Stimulated activated CD8-positive, alpha-beta memory T cell treated with anti-CD3 and anti-CD28 coated beads, Interleukin-12 subunit alpha, Interleukin-12 subunit beta, amount 100 ng/mL, for 24 hours (primary cell): Measurements from ENCODE around the gene DAAM1.

ENCODE experiments used
- DNase-seq: peaks from one replicate; pipeline ENCODE4 v3.0.0-alpha.2; 2020; ENCODE audit errors: extremely low read depth

The DAAM1 gene

GRCh38 chr14:59362513-59362912 lies 174.0 kb downstream of the DAAM1 start:
- DNase-seq: no peak

- no peak for DNase-seq
These were observed 175.2 kb downstream of the DAAM1 start for GRCh38 chr14:59363531-59364226.

GRCh38 chr14:59370158-59370742 lies 181.8 kb downstream of the DAAM1 start:
- DNase-seq: no peak

GRCh38 chr14:59371771-59372170 lies 183.3 kb downstream of the DAAM1 start:
- DNase-seq: no peak

GRCh38 chr14:59374048-59374447 lies 185.6 kb downstream of the DAAM1 start:
- no peak for DNase-seq

GRCh38 chr14:59376686-59377085 lies 188.2 kb downstream of the DAAM1 start:
- no peak for DNase-seq

- DNase-seq: no peak
These were observed 189.0 kb downstream of the DAAM1 start for GRCh38 chr14:59377491-59377890.

- DNase-seq: no peak
These were observed 189.6 kb downstream of the DAAM1 start for GRCh38 chr14:59377991-59378601.

- no peak for DNase-seq
These were observed 201.5 kb downstream of the DAAM1 start for GRCh38 chr14:59389936-59390335.

GRCh38 chr14:59391388-59391787 lies 202.9 kb downstream of the DAAM1 start:
- no peak for DNase-seq

- DNase-seq: no peak
These were observed 205.8 kb downstream of the DAAM1 start for GRCh38 chr14:59394268-59394667.

- DNase-seq: no peak
These were observed 207.2 kb downstream of the DAAM1 start for GRCh38 chr14:59395672-59396071.

GRCh38 chr14:59398841-59399240 lies 210.4 kb downstream of the DAAM1 start:
- DNase-seq: no peak

GRCh38 chr14:59406454-59407245 lies 218.2 kb downstream of the DAAM1 start:
- no peak for DNase-seq

GRCh38 chr14:59407246-59408010 lies 219.0 kb downstream of the DAAM1 start:
- DNase-seq: no peak

GRCh38 chr14:59415836-59416602 lies 227.6 kb downstream of the DAAM1 start:
- DNase-seq: no peak

- DNase-seq: no peak
These were observed 228.8 kb downstream of the DAAM1 start for GRCh38 chr14:59417311-59417710.

- no peak for DNase-seq
These were observed 230.8 kb downstream of the DAAM1 start for GRCh38 chr14:59419303-59419702.
